ENCODE results near the gene ACVR2A.
A peak's percentile ranks its signal among the peaks of the same experiment; 100 is the strongest.

Gene ACVR2A

DNA sequence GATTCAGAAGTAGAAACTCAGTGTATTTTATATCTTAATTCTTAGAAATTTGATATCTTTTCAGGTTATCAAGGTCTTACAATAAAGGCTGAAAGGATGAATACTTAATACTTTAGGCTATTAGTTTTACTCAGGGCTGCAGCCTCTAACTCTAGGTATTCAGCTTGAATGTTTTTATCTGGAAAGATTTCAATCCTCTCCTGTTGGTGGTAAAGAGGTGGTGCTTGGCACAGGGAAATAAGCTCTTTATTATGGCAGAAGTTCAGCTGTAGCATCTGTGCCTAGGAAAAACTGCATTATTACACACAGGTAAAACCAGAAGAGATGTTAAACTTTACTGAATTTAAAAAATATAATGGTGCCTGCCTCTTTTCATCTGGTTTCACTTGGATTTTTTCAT, 11.1 kb downstream of the ACVR2A start:
- DNase-seq: no peak

DNA sequence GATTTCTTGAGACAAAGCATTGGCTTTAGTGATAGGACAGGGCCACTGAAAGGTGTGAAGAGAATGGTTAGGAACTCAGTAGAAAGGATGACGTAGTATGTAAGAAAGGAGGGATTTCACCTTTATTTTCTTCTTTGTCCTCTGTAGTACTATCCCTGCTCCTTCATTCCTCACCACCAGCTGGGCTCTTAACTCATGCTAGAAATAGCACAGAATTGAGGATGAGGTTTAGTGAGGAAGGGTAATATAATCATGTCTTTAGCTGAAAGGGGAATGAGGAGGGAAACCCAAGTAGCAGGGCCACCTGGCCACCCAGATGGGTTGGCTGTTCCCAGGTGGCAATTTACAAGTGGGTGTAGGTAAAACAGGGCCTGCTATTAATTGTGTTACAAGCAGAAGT, 15.2 kb downstream of the ACVR2A start:
- no peak for DNase-seq

DNA sequence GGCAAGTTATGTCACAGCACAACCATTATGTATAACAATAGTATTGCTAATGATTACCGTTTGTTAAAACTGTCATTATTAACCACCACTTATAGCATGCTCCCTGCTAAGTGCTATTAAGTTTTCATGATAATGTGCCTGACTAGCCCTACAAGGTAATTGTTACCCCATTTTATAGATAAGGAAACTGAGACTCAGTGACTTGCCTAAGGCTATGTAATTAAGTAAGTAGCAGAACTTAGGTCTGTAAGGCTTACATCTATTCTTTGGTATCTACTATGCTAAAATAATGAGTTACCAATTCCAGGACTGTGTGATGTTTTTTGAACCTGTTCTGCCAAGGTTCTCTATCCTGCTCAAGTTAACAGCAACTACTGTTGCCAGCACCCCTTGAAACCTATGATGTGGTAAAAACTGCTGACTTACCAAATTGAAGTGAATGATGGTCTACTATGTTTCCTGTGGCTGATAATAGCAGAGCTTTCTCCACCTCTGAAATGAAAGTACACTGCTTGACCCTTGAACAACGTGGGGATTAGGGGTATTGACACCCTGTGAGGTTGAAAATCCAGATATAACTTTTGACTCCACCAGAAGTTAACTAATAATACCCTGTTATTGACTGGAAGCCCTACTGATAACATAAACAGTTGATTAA, 18.2 kb downstream of the ACVR2A start:
- DNase-seq: no peak

DNA sequence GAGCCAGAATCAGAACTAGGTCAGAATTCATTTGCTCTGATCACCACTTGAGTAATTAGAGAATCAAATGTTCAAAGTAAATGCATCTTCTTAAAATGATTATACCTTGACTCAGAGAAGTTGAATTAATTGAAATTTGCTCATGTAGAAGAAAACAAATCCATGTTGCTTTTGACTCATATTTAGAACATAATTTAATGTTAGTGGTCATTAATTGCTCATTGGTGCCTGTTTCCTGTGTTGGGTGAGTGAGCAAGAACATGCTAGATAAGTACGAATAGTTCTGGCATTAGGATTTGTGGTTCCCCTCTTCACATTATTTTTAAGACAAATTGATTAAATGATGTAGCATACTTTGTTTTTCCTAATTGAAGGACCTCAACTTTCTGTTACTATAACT, 19.0 kb downstream of the ACVR2A start:
- no peak for DNase-seq

DNA sequence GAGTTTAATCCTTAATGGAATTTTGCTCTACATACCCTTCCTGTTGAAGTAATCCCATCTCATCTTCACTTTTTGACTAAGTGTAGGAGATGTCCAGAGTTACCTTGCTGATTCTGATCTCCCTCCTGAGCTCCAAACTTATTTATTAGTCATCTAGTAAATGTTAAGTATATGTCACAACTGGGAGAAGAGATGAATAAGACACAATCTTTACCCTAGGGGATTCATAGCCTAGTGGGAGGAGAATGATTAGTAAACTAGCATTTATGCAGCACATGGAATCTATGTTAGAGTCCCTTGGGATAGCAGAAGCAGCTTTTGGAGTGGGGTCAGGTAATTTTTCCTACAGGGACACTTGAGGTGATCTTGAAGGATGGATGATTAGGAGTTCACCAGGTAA, 20.7 kb downstream of the ACVR2A start:
- no peak for DNase-seq

DNA sequence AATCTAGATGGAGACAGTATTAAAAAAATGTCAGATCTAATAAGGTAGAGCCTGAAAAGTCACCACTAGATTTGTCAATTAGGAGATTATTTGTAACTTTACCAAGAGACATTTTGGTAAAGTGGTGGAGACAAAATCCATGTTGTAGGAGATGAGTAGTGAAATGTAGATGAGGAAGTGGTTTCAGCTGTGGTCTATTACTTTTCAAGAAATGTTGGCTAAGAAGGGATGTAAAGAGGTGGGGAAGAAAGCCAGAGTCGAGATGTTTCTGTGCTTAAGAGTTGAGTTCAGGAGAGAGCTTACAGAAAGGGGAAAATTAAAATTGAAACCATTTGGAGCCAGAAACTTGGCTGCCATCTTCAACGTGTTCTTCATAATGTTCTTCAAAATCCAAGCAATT, 22.2 kb downstream of the ACVR2A start:
- no peak for DNase-seq

DNA sequence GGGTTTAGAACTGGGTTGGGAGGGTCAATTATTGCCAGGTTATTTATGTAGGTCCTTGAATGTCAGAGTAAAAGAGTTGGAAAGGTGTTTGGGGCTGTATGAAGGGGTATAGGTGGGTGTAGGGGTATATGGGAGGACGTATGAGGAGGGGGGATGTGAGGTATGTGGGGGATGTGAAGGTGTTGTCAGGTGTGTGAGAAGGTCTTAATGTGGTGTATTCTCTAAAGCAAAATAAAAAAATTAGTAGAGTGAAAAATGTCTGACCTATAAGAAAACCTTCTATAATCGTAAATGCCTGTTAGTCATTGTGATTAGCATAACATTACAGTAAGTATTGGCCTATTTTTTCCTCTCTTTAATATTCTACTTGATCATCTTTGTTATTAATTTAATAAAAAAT, 25.1 kb downstream of the ACVR2A start:
- DNase-seq: no peak

DNA sequence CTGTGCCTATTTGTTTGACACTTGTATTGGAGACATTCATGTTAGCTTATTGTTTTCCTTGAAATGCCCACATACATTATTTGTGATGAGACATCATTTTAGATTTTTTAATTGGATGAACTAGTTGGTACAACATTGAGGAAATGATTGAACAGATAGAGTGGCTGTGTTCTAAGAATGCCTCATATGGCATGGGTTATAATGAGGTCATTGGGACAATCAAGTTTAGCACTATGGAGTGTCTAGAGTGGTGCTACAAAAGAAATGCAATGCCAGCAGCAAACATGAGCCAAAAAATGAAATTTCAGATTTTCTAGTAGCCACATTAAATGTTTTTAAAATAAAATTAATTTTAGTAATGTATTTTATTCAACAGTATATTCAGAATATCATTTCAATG, 28.1 kb downstream of the ACVR2A start:
- DNase-seq: no peak

DNA sequence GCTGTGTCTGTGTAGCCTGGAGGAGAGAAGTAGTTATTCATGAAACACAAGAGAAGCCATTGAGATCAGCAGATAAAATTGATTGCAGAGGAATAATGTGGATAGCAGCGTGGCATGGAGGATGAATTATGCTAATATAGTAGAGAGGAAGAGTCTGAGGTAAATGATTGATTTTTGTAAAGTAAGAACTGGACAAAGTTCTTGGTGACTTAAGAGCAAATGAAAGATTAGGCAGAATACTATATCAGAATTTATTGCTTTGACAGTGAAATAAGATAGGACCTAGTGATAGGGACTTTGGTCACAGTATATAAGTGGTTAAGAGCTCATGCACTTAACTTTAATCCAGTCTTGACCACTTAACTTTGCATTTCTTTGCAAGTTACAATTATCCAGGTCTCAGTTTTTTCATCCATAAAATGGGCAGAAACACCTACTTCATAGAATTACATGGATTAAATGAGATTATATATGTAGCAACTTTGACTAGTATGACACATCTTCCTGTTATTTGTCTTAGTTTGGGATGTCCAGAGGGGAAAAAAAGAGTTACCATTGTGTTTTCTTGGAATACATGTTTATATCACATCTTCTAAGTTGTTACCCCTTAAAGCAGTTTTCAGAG, 29.1 kb downstream of the ACVR2A start:
- no peak for DNase-seq

DNA sequence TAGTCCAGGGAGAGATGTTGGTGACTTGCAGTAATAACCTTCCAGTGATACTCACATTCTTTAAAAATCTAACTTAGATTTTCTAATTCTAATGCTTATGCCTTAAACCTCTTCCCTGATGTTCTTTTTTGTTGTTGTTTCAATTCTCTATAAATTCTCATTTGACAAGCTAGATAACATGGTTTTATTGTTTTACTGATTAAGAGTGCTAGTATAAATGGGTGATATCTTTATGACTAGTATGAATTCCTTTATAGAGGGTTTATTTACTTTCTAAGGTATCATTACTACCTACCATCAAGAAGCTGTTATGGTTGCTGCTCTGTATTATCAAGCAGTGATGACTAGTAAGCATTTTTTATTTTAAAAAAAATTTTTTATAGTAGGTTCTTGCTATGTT, 35.0 kb downstream of the ACVR2A start:
- DNase-seq: no peak

DNA sequence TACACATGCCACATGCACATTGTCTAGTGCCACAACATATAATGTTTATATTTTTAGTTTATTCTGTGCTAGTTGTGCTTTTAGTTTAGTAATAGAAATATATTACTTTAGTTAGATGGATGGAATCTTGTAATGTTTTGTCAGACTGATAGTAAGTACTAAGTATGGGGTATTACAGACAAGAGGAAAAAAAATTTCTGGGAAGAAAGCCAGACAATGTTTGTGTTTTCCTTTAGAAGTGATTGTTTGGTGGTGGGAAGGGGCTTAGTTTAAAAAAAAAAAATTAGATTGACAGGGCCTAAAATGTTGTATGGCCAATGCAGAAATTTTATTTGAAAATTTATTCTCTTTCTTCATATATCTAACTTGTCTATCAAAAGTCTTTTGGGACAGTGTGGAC, 37.8 kb downstream of the ACVR2A start:
- peak; percentile 20 for DNase-seq

DNA sequence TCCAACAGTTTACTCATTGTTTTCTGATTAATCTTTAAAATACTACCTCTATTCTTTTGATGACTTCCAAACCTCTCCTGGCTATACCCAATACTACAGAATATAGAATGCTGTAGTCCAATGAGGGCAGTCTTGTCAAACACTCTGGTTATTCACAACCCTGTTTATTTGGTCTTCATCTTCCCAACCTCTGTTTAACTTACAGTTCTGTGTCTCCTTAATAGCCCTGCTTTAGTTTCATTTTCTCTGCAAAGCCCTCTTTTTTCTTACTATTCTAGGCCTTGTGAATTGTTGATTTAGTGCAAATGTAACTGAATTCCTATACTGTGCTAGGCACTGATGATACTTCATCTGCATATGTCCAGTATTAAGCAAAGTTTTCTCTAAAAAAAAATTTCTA, 40.0 kb downstream of the ACVR2A start:
- DNase-seq: no peak

DNA sequence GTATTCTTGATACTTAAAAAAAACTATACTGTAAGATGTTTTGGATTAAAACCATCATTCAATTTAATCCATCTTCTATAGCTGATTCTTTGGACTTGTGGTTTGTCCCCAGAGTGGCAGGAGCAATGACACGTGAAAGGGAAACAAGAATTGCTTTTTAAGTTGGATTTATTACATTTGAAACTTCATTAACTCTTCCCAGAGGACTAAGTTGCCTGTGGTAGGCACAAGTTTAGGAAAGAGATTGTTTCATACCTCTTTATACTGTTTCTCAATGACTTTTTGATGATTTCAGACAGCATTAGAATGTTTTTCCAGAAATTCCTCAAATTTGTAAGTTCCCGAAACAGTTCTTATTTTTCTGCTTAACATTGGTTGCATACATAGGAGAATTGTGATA, 41.3 kb downstream of the ACVR2A start:
- no peak for DNase-seq

DNA sequence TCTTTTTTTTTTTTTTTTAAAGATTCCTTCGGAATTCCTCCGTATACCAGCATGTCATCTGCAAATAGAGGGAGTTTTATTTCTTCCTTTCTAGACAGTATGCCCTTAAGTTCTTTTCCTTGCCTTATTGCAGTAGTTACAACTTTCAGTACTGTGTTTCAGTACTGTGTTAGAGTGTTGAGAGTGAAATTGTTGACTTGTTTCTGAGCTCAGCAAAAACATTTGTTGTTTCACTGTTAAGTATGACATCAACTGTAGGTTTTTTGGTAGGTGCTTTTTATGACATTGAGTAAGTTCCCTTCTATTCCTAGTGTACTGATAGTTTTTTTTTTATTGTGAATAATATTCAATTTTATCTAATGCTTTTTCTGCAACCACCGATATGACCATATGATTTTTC, 43.9 kb downstream of the ACVR2A start:
- DNase-seq: no peak

DNA sequence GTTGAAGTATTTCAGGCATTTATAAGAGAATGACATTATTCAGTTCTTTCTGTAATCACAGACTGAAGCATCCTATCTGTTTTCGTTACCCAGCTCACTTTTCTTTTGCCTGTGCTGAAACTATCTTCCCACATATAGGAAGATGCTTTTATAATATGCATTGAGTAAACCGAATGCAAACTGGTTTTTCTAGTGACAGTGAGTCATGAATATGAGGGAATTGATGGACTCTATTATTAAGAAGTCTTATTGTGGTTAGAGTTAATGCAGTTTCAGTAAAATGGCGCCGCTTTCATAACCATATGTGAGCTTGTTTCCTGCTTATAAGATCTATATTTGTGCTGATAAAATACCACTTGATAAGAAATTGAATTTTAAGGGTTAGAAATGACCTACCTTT, 59.2 kb downstream of the ACVR2A start:
- DNase-seq: no peak

DNA sequence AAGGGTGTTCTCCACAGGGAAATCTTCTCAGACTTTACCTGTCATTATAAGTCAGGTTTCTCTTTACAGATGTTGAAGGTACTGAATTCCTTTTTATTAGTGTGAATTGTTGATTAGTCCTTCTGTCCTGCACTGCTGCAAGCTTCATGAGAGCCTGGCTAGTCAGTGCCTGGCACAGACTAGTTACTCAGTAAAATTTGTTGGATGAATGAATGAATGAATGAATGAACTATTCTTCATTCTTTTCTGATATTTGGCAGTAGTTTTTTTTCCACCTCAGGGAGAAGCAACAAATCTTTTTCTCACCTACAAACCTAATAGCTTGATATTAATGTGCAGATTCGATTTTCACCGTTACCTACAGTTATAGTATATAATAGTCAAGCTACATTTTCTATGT, 64.3 kb downstream of the ACVR2A start:
- no peak for DNase-seq

DNA sequence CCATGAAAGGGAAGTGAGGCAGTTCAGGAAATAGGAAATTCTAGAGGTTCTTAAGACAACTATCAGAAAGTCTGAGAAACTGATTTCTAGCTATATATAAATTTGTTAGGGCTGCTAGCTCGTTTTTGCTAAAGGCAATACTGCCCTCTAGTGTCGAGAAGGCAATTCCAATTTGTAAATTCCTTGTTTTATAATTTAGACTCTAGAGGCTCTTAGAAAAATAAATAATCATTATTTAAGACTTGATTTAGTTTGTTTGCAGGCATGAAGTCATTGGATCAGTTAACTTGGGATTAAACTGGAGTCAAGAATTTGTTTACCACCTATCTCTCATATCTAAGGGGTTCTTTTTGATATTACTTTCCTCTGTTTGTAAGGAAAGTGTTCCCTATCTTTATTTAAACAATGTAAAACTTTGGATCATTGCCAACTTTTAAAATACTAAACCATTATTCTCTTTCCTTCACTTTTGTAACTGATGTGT, 66.2 kb downstream of the ACVR2A start:
- DNase-seq: peak; percentile 58

DNA sequence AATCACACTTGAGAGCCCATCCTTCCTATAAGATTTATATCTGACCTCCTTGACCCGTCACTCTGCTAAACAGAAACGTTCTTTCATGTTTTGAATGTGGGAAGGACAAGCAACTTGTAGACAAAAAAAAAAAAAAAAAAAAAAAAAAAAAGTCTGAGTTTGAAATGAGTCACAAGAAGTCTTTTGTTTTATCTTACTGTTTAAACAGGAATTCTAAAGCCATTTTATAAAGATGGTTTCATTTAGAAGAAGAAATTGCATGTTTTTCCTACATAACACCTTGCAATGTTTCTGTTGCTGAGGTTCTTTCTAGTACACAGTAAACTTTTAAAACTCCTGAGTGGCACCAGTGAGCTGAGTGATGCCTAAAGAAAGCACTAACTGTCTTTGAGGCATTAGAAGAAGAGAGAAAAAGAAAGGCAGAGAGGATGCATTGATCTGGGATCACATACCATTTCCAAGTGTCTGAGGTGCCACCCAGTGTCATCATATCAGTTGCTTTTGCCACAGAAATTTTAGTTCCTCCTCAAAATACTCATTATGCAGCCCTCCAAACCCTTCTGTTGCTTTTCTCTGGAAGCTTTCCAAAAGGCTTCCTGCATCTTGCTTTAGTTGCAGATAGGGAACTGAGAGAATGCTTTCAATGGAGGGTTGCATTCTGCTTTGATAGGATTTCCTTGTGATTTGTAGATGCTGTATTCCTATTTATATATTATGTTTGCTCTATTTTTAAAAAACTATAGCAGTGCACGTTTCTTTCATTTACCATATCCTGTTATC, 69.1 kb downstream of the ACVR2A start:
- DNase-seq: peak; percentile 3

DNA sequence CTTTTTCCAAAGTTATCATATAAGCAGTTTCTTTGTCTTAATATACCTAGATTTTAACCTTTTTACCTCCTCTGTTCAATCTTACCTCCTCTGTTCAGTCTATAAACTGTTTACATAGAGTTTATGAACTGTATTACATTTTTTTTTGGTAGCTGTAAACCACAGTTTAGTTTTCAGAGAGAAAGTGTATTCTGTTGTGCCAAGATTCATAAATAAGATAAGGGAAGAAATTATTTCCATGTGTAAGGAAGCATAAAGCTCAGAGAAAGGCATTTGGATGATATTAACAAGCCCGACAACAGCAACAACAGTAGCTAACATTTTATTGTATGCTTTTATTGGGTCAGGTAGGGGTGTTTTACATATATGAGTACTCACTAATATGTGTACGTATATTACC, 71.2 kb downstream of the ACVR2A start:
- no peak for DNase-seq

DNA sequence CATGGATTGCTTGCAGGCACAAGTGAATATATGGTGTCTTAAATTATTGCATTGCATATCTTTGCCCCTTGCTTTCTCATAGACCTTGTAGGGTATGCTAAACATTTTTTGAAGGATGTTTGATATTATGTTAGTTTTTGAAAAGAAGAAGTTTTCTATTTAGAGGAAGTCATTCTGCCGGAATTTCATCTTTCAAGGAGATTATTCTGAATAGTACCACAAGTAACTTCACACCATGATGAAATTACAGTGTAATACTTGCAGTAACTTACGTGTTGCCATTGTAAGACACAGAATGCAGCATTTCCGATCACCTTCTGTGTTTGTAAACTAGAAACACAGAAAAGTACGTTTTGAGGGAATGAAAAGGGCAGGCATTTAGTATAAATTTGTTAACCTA, 71.9 kb downstream of the ACVR2A start:
- no peak for DNase-seq

DNA sequence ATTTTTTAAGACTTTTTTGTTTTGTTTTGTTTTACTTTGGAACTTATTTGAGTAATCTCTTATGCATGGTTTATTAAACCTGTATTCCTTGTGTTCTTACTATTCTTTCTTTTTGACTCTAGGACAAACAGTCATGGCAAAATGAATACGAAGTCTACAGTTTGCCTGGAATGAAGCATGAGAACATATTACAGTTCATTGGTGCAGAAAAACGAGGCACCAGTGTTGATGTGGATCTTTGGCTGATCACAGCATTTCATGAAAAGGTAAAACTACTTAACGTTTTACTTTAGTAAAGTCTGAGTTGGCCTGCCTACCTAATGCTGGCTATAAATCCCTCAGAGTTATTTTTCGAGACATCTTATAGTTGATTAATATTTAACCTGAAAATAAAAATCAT, 72.3 kb downstream of the ACVR2A start:
- DNase-seq: no peak

DNA sequence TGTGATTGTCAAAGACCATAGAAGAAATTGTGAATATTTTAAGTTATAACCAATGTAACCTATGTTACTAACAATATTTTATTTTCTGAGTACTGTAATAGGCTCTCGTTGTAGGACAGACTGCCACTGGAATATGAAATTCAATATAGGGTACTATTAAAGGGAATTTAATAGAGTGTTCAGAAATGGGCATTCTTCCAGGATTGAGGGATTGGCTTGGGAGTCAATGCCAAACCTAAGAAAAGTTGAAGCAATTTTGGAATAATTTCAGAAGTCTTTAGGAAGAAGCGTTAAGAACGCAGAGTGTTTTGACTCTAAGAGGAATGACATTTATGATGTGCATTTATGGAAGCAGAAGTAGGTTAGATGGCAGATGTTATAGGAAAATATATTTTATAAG, 79.0 kb downstream of the ACVR2A start:
- no peak for DNase-seq

DNA sequence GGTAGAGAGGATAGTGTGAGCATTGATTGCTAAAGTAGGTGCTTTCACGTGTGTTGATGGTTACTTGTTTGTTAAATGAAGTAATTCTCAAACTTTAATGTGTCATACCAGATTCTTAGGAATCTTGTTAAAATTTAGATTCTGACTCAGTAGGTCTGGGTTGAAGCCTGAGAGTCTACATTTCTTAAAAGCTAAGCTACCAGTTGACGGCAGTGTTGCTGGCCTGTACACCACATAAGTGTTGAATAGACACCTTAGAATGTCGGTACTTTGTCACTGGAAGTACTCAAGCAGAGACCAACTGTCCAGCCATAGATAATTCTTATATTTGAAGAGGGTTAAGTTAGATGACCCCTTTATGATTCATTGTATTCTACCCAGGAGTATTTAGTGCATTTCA, 79.8 kb downstream of the ACVR2A start:
- DNase-seq: no peak

DNA sequence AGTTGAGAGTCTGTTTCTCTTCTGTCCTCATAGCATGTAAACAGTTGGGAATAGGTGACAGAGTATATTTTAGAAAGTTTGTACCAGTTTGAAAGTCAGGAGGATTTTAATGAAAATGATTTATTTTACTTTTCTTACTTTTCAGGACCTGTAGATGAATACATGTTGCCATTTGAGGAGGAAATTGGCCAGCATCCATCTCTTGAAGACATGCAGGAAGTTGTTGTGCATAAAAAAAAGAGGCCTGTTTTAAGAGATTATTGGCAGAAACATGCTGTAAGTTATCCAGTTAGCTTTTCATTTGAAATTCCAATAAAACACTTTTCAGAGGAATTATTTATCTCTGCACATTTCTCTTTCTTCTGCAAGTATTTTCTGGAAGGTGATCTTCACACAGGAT, 81.1 kb downstream of the ACVR2A start:
- no peak for DNase-seq
